Dendritic cell treated with granulocyte-macrophage colony-stimulating factor and Interleukin-4, amounts not matched to agents 40 ng/mL and 50 ng/mL, for 4 days (primary cell): Measurements from ENCODE around the gene SF3B6.
"Not testable (repeated sequence)": the region's sequence is repeated elsewhere in the genome, so short reads cannot be mapped to it uniquely, and the experiment has no call there.

Source experiments
- H3K27ac Mint-ChIP-seq: one replicate; pipeline ENCODE4 v1.8.0; 2022; ENCODE audit warnings: mild to moderate bottlenecking, mixed read lengths
- H3K27me3 Mint-ChIP-seq: one replicate; pipeline ENCODE4 v1.8.0; 2022; ENCODE audit warnings: mild to moderate bottlenecking, mixed read lengths
- H3K36me3 Mint-ChIP-seq: one replicate; pipeline ENCODE4 v1.8.0; 2022; ENCODE audit warnings: low read depth, mixed read lengths
- H3K4me1 Mint-ChIP-seq: one replicate; pipeline ENCODE4 v1.8.0; 2022; ENCODE audit warnings: low read depth, mixed read lengths
- H3K4me3 Mint-ChIP-seq: one replicate; pipeline ENCODE4 v1.8.0; 2022; ENCODE audit warnings: mild to moderate bottlenecking, moderate library complexity, mixed read lengths
- H3K9me3 Mint-ChIP-seq: one replicate; pipeline ENCODE4 v1.8.0; 2022; ENCODE audit warnings: mixed read lengths
- intact Hi-C: fragments of 100-400 bp; cut with micrococcal nuclease; formaldehyde crosslinking; loops from one replicate; pipeline ENCODE4 v1.15.0; 2022

The SF3B6 gene

DNA sequence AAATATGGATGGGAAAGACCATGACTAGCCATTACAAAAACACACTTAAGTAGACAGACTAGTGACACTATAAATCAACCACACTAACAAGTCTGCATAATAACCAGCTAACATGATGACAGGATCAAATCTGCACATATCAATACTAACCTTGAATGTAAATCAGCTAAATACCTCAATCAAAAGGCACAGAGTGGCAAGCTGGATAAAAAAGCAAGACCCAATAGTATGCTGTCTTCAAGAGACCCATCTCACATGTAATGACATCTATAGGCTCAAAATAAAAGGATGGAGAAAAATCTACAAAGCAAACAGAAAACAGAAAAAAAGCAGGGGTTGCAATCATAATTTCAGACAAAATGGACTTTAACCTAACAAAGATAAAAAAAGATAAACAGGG is 30.7 kb upstream of the SF3B6 start:
- H3K9me3 Mint-ChIP-seq, result peaks cover 39% of the 10 kb centered on the region
- peaks cover 29% of the 10 kb centered on the region for H3K36me3 Mint-ChIP-seq
- no peak overlapping the region for H3K4me3 Mint-ChIP-seq
- intact Hi-C loops, result no loop called here
- no peak overlapping the region for H3K27ac Mint-ChIP-seq
- H3K27me3 Mint-ChIP-seq, result no peaks in the 10 kb centered on the region
- H3K4me1 Mint-ChIP-seq, result no peaks in the 10 kb centered on the region

DNA sequence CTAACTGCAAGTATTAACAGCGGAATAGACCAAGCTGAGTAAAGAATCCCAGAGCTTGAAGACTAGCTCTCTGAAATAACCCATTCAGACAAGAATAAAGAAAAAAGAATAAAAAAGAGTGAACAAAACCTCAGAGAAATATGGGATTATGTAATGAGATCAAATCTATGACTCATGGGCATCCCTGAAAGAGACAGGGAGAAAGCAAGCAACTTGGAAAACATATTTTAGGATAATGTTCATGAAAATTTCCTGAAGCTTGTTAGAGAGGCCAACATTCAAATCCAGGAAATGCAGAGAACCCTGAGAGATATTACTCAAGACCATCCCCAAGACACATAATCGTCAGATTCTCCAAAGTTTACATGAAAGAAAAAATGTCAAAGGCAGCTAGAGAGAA is 29.7 kb upstream of the SF3B6 start:
- Mint-ChIP-seq H3K4me1 (no peaks in the 10 kb centered on the region), H3K27me3 (no peaks in the 10 kb centered on the region), H3K27ac (no peak overlapping the region), H3K9me3 (peaks cover 39% of the 10 kb centered on the region), H3K4me3 (no peak overlapping the region), H3K36me3 (peaks cover 31% of the 10 kb centered on the region)
- intact Hi-C loops, result no loop called here

DNA sequence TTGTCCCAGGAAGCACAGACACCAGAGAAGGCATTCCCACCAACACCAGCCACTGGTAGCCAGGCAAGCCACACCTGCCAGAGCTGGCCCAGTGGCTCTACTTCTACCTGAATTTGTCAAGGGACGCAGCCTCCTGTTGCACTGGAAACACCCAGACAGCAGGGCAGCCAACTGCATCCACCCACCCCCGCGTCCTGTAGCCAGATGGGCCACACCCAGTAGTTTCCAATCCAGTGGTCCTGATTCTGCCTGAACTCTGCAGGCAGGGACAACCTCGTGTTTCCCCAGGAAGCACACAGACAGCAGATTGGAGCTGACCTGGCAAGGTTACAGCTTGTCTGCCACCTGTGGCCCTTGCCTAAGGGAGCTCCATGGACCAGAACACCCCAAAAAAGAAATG is 28.8 kb upstream of the SF3B6 start:
- Mint-ChIP-seq H3K4me3 (no peak overlapping the region), H3K4me1 (no peaks in the 10 kb centered on the region), H3K36me3 (peaks cover 34% of the 10 kb centered on the region), H3K27me3 (no peaks in the 10 kb centered on the region), H3K27ac (no peak overlapping the region), H3K9me3 (peaks cover 41% of the 10 kb centered on the region)
- intact Hi-C loops, result no loop called here

DNA sequence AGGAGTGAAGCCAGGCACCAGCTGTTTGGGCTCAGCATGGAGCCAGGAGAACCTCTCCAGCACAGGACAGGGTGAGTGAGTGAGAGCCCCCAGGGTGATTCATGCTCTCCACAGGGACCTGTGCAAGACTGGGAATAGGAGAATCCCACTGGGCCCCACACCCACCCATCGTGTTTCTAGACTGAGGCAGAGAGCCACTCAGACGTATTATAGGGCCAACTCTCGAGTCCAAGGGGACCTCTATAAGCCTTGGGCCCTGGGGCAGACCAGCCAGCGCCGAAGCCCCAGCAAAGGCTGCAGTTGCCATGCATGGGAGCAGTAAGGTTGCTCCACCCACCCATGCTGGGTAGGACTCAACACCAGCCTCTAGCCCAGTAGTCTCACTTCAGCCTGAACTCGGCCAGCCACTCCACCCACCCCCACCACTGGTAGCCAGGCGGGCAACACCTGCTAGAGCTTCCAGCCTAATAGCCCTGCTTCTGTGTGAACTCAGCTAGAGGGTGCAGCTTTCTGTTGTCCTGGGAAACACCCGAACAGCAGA is 28.1 kb upstream of the SF3B6 start:
- Mint-ChIP-seq H3K4me3 (no peak overlapping the region), H3K27ac (no peak overlapping the region)

DNA sequence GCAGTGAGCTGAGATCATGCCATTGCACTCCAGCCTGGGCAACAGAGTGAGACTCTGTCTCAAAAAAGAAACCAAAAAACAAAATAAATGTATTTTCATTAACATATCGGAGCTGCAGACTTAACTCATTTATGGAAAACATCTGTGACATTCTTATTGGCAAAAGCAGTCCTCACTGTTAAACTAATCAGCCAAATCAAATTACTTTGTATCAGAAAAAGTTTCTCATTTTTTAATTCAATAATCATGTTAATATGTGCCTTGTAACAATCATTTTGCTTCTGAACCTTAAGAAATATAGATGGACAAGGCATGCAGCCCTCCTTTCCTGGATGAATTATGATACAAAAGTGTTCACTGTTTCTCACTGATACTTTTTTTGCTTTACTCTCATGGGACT is 26.6 kb upstream of the SF3B6 start:
- Mint-ChIP-seq H3K36me3 (peaks cover 34% of the 10 kb centered on the region), H3K27me3 (no peaks in the 10 kb centered on the region), H3K9me3 (peaks cover 47% of the 10 kb centered on the region), H3K4me1 (no peaks in the 10 kb centered on the region), H3K27ac (no peak overlapping the region), H3K4me3 (no peak overlapping the region)
- intact Hi-C loops, result no loop called here

More for the DNA sequence above, 28.1 kb upstream of the SF3B6 start:
- no peaks in the 10 kb centered on the region for H3K27me3 Mint-ChIP-seq
- peaks cover 45% of the 10 kb centered on the region for H3K9me3 Mint-ChIP-seq
- H3K4me1 Mint-ChIP-seq, result no peaks in the 10 kb centered on the region
- intact Hi-C loops, result no loop called here
- peaks cover 34% of the 10 kb centered on the region for H3K36me3 Mint-ChIP-seq

DNA sequence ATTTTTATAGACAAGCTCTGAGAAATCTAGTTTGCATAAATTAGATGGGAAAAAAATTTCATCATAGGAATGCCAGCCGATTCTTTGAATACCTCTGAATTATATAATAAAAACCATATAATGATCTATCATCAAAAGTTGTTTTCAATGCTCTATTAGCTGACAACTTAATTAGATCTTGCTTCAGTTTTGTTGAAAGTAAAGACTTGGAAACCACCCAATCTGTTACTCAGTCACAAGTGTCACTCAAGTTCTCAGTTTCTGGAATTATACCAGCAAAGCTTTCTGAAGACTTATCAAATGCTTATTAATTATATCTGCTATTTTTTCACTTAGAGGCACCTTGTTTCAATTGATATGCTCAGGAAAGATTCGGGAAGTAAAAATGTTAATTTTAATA is 25.9 kb upstream of the SF3B6 start:
- Mint-ChIP-seq H3K27ac (no peak overlapping the region), H3K27me3 (no peaks in the 10 kb centered on the region), H3K4me1 (no peaks in the 10 kb centered on the region), H3K36me3 (peaks cover 34% of the 10 kb centered on the region), H3K9me3 (peaks cover 47% of the 10 kb centered on the region), H3K4me3 (no peak overlapping the region)
- intact Hi-C loops, result no loop called here

DNA sequence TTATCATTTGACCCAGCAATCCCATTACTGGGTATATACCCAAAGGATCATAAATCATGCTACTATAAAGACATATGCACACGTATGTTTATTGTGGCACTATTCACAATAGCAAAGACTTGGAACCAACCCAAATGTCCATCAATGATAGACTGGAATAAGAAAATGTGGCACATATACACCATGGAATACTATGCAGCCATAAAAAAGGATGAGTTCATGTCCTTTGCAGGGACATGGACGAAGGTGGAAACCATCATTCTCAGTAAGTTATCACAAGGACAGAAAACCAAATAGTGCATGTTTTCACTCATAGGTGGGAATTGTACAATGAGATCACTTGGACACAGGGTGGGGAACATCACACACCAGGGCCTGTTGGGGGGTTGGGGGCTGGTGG is 24.6 kb upstream of the SF3B6 start:
- Mint-ChIP-seq H3K36me3 (peaks cover 43% of the 10 kb centered on the region), H3K9me3 (peaks cover 50% of the 10 kb centered on the region)
- H3K27me3 Mint-ChIP-seq, H3K27ac Mint-ChIP-seq, intact Hi-C loops, H3K4me3 Mint-ChIP-seq, H3K4me1 Mint-ChIP-seq: not testable (repeated sequence)

DNA sequence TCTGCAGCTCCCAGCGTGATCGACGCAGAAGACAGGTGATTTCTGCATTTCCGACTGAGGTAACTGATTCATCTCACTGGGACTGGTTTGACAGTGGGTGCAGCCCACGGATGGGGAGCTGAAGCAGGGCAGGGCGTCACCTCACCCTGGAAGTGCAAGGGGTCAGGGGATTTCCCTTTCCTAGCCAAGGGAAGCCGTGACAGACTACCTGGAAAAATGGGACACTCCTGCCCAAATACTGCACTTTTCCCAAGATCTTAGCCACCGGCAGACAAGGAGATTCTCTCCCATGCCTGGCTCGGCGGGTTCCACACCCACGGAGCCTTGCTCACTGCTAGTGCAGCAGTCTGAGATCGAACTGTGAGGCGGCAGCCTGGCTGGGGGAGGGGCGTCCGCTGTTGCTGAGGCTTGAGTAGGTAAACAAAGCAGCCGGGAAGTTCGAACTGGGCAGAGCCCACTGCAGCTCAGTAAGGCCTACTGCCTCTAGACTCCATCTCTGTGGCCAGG is 19.1 kb upstream of the SF3B6 start:
- H3K27ac Mint-ChIP-seq, H3K4me3 Mint-ChIP-seq, H3K27me3 Mint-ChIP-seq, H3K4me1 Mint-ChIP-seq, intact Hi-C loops: not testable (repeated sequence)
- H3K36me3 Mint-ChIP-seq, result peaks cover 59% of the 10 kb centered on the region
- H3K9me3 Mint-ChIP-seq, result peaks cover 42% of the 10 kb centered on the region

DNA sequence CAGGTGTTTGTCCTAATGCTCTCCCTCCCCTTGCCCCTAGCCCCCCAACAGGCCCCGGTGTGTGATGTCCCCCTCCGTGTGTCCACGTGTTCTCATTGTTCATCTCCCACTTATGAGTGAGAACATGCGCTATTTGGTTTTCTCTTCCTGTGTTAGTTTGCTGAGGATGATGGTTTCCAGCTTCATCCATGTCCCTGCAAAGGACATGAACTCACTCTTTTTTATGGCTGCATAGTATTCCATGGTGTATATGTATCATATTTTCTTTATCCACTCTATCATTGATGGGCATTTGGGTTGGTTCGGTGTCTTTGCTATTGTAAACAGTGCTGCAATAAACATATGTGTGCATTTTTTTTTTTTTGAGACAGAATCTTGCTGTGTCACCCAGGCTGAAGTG is 17.1 kb upstream of the SF3B6 start:
- H3K36me3 Mint-ChIP-seq, result peaks cover 79% of the 10 kb centered on the region

DNA sequence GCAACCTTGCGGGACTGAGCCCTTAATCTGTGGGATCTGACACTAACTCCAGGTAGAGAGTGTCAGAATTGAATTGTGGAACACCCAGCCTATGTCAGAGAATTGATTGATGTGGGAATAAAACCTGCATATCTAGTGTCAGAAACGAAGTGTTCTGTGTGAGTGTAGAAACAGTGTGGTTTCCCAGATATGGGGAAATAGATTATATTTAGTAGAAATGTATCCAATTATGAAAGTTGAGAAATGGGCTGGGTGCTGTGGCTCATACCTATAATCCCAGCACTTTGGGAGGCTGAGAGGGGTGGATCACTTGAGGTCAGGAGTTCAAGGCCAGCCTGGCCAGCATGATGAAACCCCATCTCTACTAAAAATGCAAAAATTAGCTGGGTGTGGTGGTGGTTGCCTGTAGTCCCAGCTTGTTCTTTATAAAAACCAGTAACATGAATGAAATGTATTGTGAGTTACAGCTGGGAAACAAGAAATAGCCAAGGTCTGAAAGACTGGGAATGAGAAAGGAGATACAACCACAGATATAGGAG is 12.8 kb upstream of the SF3B6 start:
- H3K4me3 Mint-ChIP-seq, result no peak overlapping the region
- no peak overlapping the region for H3K27ac Mint-ChIP-seq
- H3K4me1 Mint-ChIP-seq, result peaks cover 11% of the 10 kb centered on the region
- H3K36me3 Mint-ChIP-seq, result peaks cover 70% of the 10 kb centered on the region
- H3K27me3 Mint-ChIP-seq, result no peaks in the 10 kb centered on the region
- intact Hi-C loops, result no loop called here
- no peaks in the 10 kb centered on the region for H3K9me3 Mint-ChIP-seq

More for the DNA sequence above, 17.1 kb upstream of the SF3B6 start:
- H3K27ac Mint-ChIP-seq, H3K27me3 Mint-ChIP-seq, H3K4me3 Mint-ChIP-seq, intact Hi-C loops, H3K4me1 Mint-ChIP-seq: not testable (repeated sequence)
- peaks cover 24% of the 10 kb centered on the region for H3K9me3 Mint-ChIP-seq

DNA sequence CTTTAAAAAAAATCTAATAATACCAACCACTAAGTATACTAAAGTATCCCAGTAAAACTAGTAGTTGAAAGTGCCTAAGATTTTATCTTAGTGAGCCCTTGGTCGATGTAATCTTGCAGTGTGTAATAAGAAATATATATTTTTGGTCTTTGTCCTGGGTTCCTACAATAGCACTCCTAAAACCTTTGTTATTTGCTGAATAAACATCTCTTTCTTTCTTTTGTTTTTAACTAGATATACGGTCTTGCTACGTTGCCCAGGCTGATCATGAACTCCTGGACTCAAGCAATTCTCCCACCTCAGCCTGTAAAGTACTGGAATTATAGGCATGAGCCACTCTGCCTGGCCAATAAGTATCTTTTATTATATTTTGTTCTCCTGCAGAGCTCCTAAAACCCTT is 10.9 kb upstream of the SF3B6 start:
- Mint-ChIP-seq H3K27me3 (no peaks in the 10 kb centered on the region), H3K9me3 (no peaks in the 10 kb centered on the region), H3K36me3 (peaks cover 65% of the 10 kb centered on the region), H3K27ac (no peak overlapping the region), H3K4me3 (no peak overlapping the region), H3K4me1 (peaks cover 25% of the 10 kb centered on the region)
- intact Hi-C loops, result no loop called here

DNA sequence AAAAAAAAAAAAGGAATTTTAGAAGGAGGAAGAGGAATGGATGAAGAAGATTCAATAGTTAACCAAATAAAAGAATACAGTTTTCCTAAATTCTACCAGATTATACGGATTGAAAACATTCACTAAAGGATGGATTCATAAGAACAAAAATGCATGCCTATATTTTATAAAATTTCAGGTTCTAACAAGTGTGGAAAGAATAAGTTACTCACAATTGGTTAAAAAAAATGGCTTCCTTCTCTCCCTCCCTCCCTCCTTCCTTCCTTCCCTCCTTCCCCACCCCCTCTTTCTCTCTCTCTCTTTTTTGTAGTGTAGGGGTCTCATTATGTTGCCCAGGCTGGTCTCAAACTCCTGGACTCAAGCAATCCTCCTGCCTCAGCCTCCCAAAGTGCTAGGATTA is 10.1 kb upstream of the SF3B6 start:
- peaks cover 70% of the 10 kb centered on the region for H3K36me3 Mint-ChIP-seq
- no peaks in the 10 kb centered on the region for H3K9me3 Mint-ChIP-seq
- H3K4me3 Mint-ChIP-seq, result no peak overlapping the region
- H3K4me1 Mint-ChIP-seq, result peaks cover 33% of the 10 kb centered on the region
- intact Hi-C loops, result no loop called here
- H3K27me3 Mint-ChIP-seq, result no peaks in the 10 kb centered on the region
- no peak overlapping the region for H3K27ac Mint-ChIP-seq

DNA sequence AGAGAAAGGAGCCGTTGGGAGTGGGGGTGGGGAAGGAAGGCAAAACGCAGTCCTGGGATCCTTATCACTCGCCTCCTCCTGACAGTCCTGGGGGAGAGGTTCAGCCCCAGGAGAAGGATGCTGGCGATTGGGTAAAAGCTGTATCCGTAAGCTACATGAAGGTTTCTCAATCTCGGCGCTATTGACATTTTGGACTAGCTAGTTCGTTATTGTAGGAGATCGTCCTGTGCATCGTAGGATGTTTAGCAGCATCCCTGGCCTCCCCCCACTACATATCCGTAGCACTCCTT is 9.0 kb upstream of the SF3B6 start:
- no peaks in the 10 kb centered on the region for H3K9me3 Mint-ChIP-seq
- H3K36me3 Mint-ChIP-seq, result peaks cover 70% of the 10 kb centered on the region
- H3K4me3 Mint-ChIP-seq, result peak overlapping the region; percentile 78
- intact Hi-C loops, result loop anchor here (2.0 kb wide), 2 partner anchors 38 to 258 kb away; partner anchors contain the start of gene WDCP
- H3K27ac Mint-ChIP-seq, result peak overlapping the region; percentile 88
- no peaks in the 10 kb centered on the region for H3K27me3 Mint-ChIP-seq
- peaks cover 36% of the 10 kb centered on the region for H3K4me1 Mint-ChIP-seq

DNA sequence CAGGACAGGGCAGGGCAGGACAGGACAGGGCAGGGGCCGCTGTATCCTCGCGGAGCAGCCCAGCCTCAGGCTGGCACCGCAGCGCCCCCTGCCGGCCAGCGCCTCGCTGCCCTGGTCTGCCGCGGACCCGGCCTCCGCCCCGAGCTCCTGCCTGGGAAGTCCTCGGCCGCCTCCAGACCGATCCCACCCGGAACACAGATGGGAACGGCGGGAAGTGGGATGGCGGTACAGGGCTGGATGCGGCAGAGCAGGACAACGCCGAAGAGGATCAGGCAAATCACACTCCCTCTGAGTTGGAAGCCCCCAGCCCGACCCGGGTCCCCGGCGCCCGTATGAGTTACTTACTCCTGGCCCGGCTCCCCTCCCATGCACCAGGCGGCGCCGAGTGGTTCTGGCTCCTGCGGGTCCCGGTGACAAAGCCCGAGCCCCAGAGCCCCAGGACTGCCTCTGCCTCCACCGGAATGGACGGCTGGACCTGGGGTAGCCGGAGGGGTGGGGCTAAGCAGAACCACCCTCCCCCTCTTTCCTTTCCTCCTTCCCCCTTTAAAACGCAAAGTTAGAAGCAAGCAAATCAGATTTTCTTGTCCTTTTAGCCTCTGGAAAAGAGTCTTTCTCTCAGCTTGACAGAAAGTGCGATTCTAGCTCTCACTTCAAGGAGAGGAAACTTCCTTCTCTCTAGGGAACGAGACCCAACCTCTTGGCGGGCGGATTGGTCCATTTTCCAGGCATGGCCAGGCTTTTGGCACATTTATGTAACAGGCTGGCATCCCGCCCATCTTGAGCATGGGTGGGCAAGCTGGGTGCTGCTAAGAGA is 8.5 kb upstream of the SF3B6 start, which contains the start of gene TP53I3:
Gene TP53I3 (minus strand): TSS at position 449 of the 814 bp plus-strand sequence. CDS start 508 bp downstream, outside the sequence.
- Mint-ChIP-seq H3K4me1 (peaks cover 36% of the 10 kb centered on the region), H3K36me3 (peaks cover 70% of the 10 kb centered on the region), H3K27ac (peak within 1 kb of the TSS; percentile 88), H3K4me3 (peak within 1 kb of the TSS; percentile 78), H3K27me3 (no peaks in the 10 kb centered on the region), H3K9me3 (no peaks in the 10 kb centered on the region)
- intact Hi-C loops, result loop anchor here (1.0 to 2.0 kb wide), 4 partner anchors 8 to 258 kb away; partner anchors contain the start of genes FAM228B, PFN4, SF3B6 and WDCP
